WERI-Rb-1 (cell line): ENCODE data around the gene BCAT1.

Experiments used
- DNase-seq: peaks from one replicate; pipeline ENCODE4 v3.0.0-alpha.2; 2020
- H3K27ac ChIP-seq: fragments of 250-450 bp; sonication (Bioruptor Pico); 2 replicates; pipeline ENCODE4 v1.5.1; 2020; ENCODE audit warnings: mild to moderate bottlenecking, moderate library complexity
- H3K27me3 ChIP-seq: fragments of 250-450 bp; sonication (Bioruptor Pico); 2 replicates; pipeline ENCODE4 v1.5.1; 2021; ENCODE audit warnings: mild to moderate bottlenecking, low read depth, moderate library complexity; ENCODE audit not compliant: insufficient read depth, severe bottlenecking
- H3K36me3 ChIP-seq: fragments of 250-450 bp; sonication (Bioruptor Pico); 2 replicates; pipeline ENCODE4 v1.5.1; 2020; ENCODE audit warnings: mild to moderate bottlenecking, moderate library complexity
- H3K4me3 ChIP-seq: 2 replicates; pipeline ENCODE4 v1.5.1; 2011; ENCODE audit warnings: low read depth, mild to moderate bottlenecking, control low read depth, low read length
- H3K9me3 ChIP-seq: fragments of 250-450 bp; sonication (Bioruptor Pico); 2 replicates; pipeline ENCODE4 v1.5.1; 2021; ENCODE audit warnings: mild to moderate bottlenecking, moderate library complexity; ENCODE audit not compliant: severe bottlenecking
- CTCF ChIP-seq: IDR thresholded peaks from 2 replicates; pipeline ENCODE4 v1.5.1; 2011; ENCODE audit warnings: low read depth, mild to moderate bottlenecking, control low read depth, inconsistent platforms, low read length

BCAT1 gene

GRCh38 chr12:24948757-24949722 lies at the start of gene BCAT1:
BCAT1 (minus strand) TSS chr12:24949101; CDS start chr12:24948932, 169 bp downstream.
- Histone ChIP-seq H3K4me3 (peak within 1 kb of the TSS; percentile 55), H3K27ac (no peak within 1 kb of the TSS), H3K36me3 (no peaks in the 10 kb centered on the region), H3K9me3 (no peaks in the 10 kb centered on the region), H3K27me3 (peaks cover 62% of the 10 kb centered on the region)
- DNase-seq, result peak; percentile 59
- TF ChIP-seq CTCF, result no peak

GRCh38 chr12:24997970-24998582 lies 49.2 kb upstream of the BCAT1 start:
- TF ChIP-seq CTCF, result no peak
- no peaks in the 10 kb centered on the region for H3K36me3 ChIP-seq
- no peak overlapping the region for H3K27ac ChIP-seq
- no peak for DNase-seq
- H3K4me3 ChIP-seq, result no peak overlapping the region
- H3K27me3 ChIP-seq, result no peaks in the 10 kb centered on the region
- no peaks in the 10 kb centered on the region for H3K9me3 ChIP-seq

GRCh38 chr12:24997496-24997895 lies 48.6 kb upstream of the BCAT1 start:
- Histone ChIP-seq H3K36me3 (no peaks in the 10 kb centered on the region), H3K27ac (no peak overlapping the region), H3K27me3 (no peaks in the 10 kb centered on the region), H3K4me3 (no peak overlapping the region), H3K9me3 (no peaks in the 10 kb centered on the region)
- no peak for TF ChIP-seq CTCF
- no peak for DNase-seq

GRCh38 chr12:24996820-24997219 lies 47.9 kb upstream of the BCAT1 start:
- DNase-seq, result no peak
- H3K4me3 ChIP-seq, result no peak overlapping the region
- H3K9me3 ChIP-seq, result no peaks in the 10 kb centered on the region
- H3K27ac ChIP-seq, result no peak overlapping the region
- no peak for TF ChIP-seq CTCF
- H3K36me3 ChIP-seq, result no peaks in the 10 kb centered on the region
- H3K27me3 ChIP-seq, result no peaks in the 10 kb centered on the region

GRCh38 chr12:24996102-24996797 lies 47.3 kb upstream of the BCAT1 start:
- no peaks in the 10 kb centered on the region for H3K9me3 ChIP-seq
- no peak for TF ChIP-seq CTCF

More at GRCh38 chr12:24996102-24996797, 47.3 kb upstream of the BCAT1 start:
- Histone ChIP-seq H3K27me3 (no peaks in the 10 kb centered on the region), H3K27ac (no peak overlapping the region), H3K4me3 (no peak overlapping the region), H3K36me3 (no peaks in the 10 kb centered on the region)
- no peak for DNase-seq
